Measurements from ENCODE around the gene SERP1.

Gene SERP1

DNA sequence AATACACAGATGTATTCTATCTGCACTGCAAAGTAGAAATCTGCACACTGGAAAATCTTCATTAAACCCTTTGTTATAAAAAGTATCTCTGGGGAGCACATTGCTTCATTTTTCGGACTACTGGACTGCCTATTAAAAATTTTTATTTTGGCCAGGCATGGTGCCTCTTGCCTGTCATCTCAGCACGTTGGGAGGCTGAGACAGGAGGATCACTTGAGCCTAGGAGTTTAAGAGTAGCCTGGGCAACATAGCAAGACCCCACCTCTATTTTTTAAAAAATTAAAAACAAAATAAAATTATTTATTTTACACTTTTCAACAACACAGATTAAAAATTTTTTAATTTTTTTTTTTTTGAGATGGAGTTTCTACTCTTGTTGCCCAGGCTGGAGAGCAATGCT is 6.0 kb downstream of the SERP1 start:
- Histone ChIP-seq H3K27ac (ENCODE audit: insufficient read depth, low read length, poor library complexity, severe bottlenecking) (no peak overlapping the region), H3K4me1 (ENCODE audit: control insufficient read depth, insufficient read depth, low read length, poor library complexity, severe bottlenecking) (peaks cover 3% of the 10 kb centered on the region), H3K9me3 (ENCODE audit: control insufficient read depth, low read length) (no peaks in the 10 kb centered on the region), H3K27me3 (replicated peaks; ENCODE audit: control insufficient read depth, insufficient read depth, low read length, poor library complexity, severe bottlenecking) (no peaks in the 10 kb centered on the region), H3K4me3 (ENCODE audit: insufficient read depth, low read depth, low read length, poor library complexity, severe bottlenecking) (no peak overlapping the region), H3K36me3 (ENCODE audit: control insufficient read depth, insufficient read depth, low read length) (peaks cover 13% of the 10 kb centered on the region)
- no peak for DNase-seq

DNA sequence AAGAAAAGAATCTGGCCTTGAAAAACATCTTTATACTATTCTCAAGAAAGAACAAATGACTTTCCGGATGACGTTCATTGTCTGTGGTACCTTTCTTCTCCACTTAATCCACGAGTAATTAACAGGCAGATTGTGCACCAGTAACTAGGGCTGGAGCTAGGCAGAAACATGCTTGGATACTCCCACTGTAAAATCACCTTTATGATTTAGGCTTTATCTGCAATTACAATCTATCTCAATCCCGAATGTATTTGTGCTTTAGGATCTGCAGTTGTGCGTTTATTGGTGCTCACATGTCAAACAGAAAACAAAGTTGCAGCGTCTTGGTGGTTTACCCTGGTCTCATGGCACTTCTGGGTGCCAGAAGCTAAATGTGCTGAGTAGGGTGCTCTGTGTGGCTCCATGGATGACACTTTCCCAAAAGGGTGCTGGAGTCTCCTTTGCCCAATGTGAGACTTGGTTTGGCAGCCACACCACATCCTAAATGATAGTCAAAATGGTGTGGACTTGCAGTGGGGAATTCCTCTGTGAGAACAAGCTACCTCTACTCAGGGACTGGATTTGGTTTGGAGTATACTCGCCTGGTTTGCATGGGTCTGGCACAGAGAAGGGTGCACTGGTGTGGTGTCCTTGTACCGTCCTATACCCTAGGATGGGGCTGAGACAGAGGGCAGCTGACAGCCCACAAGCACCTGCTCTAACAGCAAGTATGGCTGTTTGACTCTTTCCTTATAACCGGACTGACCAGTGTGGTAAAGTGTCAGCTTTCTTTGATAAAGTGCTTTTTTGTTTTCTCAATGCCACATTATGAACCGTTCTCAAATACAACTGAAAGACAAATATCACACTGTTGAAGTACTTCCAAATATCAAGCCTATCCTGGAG is 7.7 kb downstream of the SERP1 start:
- H3K27ac ChIP-seq (ENCODE audit: insufficient read depth, low read length, poor library complexity, severe bottlenecking): no peak overlapping the region
- H3K9me3 ChIP-seq (ENCODE audit: control insufficient read depth, low read length): no peaks in the 10 kb centered on the region
- H3K27me3 ChIP-seq (replicated peaks; ENCODE audit: control insufficient read depth, insufficient read depth, low read length, poor library complexity, severe bottlenecking): no peaks in the 10 kb centered on the region

DNA sequence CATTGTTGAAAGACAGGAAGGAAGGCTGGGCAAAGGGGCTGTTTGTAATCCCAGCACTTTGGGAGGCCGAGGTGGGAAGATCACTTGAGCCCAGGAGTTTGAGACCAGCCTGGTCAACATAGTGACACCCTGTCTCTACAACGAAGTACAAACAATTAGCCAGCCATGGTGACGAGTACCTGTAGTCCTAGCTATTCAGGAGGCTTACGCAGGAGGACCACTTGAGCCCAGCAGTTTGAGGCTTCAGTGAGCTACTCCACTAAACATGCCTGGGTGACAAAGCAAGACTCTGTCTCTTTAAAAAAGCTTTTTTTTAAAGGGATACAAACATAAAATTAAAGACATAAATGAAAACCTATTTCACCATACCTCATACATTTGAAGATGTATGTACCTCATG is 11.1 kb downstream of the SERP1 start:
- no peaks in the 10 kb centered on the region for H3K36me3 ChIP-seq (ENCODE audit: control insufficient read depth, insufficient read depth, low read length)
- no peaks in the 10 kb centered on the region for H3K4me1 ChIP-seq (ENCODE audit: control insufficient read depth, insufficient read depth, low read length, poor library complexity, severe bottlenecking)
- H3K9me3 ChIP-seq (ENCODE audit: control insufficient read depth, low read length): no peaks in the 10 kb centered on the region
- no peaks in the 10 kb centered on the region for H3K27me3 ChIP-seq (replicated peaks; ENCODE audit: control insufficient read depth, insufficient read depth, low read length, poor library complexity, severe bottlenecking)
- no peak overlapping the region for H3K27ac ChIP-seq (ENCODE audit: insufficient read depth, low read length, poor library complexity, severe bottlenecking)
- no peak overlapping the region for H3K4me3 ChIP-seq (ENCODE audit: insufficient read depth, low read depth, low read length, poor library complexity, severe bottlenecking)
- no peak for DNase-seq

More for the DNA sequence above, 7.7 kb downstream of the SERP1 start:
- Histone ChIP-seq H3K4me1 (ENCODE audit: control insufficient read depth, insufficient read depth, low read length, poor library complexity, severe bottlenecking) (no peaks in the 10 kb centered on the region), H3K36me3 (ENCODE audit: control insufficient read depth, insufficient read depth, low read length) (peaks cover 7% of the 10 kb centered on the region), H3K4me3 (ENCODE audit: insufficient read depth, low read depth, low read length, poor library complexity, severe bottlenecking) (no peak overlapping the region)
- DNase-seq: no peak

DNA sequence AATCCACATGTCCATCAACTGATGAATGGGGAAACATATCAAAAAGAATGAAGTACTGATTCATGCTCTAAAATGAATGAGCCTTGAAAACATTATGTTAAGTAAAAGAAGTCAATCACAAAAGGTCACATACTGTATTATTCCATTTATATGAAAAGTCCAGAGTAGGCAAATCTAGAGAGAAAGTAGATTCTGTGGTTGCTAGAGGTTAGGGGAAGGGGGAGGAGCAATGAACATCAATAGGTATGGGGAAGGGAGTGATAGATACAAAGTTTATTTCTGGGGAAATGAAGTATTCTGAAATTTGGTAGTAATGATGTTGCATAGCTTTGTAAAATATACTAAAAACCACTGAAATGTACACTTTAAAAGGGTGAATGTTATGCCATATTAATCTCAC is 14.5 kb downstream of the SERP1 start:
- no peaks in the 10 kb centered on the region for H3K27me3 ChIP-seq (replicated peaks; ENCODE audit: control insufficient read depth, insufficient read depth, low read length, poor library complexity, severe bottlenecking)
- no peaks in the 10 kb centered on the region for H3K9me3 ChIP-seq (ENCODE audit: control insufficient read depth, low read length)
- DNase-seq: no peak
- no peaks in the 10 kb centered on the region for H3K4me1 ChIP-seq (ENCODE audit: control insufficient read depth, insufficient read depth, low read length, poor library complexity, severe bottlenecking)
- no peak overlapping the region for H3K4me3 ChIP-seq (ENCODE audit: insufficient read depth, low read depth, low read length, poor library complexity, severe bottlenecking)
- H3K36me3 ChIP-seq (ENCODE audit: control insufficient read depth, insufficient read depth, low read length): no peaks in the 10 kb centered on the region
- no peak overlapping the region for H3K27ac ChIP-seq (ENCODE audit: insufficient read depth, low read length, poor library complexity, severe bottlenecking)

DNA sequence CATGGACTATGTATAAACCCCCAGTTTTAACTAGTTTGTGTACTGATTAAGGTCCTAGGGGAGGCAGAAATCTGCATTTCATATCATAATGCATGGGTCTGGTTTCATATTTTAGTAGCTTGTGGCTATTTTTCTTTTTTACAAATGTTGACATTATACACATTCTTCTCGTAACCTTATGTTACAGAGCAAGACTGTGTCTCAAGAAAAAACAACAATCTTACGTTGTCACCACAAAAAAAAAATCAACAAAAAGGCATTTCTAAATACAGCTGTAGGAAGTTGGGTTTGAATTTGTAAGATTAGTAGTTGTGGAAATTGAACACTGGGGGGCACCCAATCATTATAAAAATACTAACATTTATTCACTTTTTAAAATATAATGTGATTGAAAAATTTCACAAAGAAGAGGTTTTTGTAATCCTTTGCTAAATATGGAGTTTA is 17.9 kb downstream of the SERP1 start:
- H3K4me3 ChIP-seq (ENCODE audit: insufficient read depth, low read depth, low read length, poor library complexity, severe bottlenecking): no peak overlapping the region
- no peaks in the 10 kb centered on the region for H3K4me1 ChIP-seq (ENCODE audit: control insufficient read depth, insufficient read depth, low read length, poor library complexity, severe bottlenecking)
- no peaks in the 10 kb centered on the region for H3K27me3 ChIP-seq (replicated peaks; ENCODE audit: control insufficient read depth, insufficient read depth, low read length, poor library complexity, severe bottlenecking)
- H3K36me3 ChIP-seq (ENCODE audit: control insufficient read depth, insufficient read depth, low read length): no peaks in the 10 kb centered on the region
- no peak overlapping the region for H3K27ac ChIP-seq (ENCODE audit: insufficient read depth, low read length, poor library complexity, severe bottlenecking)
- no peak for DNase-seq
- H3K9me3 ChIP-seq (ENCODE audit: control insufficient read depth, low read length): no peaks in the 10 kb centered on the region

DNA sequence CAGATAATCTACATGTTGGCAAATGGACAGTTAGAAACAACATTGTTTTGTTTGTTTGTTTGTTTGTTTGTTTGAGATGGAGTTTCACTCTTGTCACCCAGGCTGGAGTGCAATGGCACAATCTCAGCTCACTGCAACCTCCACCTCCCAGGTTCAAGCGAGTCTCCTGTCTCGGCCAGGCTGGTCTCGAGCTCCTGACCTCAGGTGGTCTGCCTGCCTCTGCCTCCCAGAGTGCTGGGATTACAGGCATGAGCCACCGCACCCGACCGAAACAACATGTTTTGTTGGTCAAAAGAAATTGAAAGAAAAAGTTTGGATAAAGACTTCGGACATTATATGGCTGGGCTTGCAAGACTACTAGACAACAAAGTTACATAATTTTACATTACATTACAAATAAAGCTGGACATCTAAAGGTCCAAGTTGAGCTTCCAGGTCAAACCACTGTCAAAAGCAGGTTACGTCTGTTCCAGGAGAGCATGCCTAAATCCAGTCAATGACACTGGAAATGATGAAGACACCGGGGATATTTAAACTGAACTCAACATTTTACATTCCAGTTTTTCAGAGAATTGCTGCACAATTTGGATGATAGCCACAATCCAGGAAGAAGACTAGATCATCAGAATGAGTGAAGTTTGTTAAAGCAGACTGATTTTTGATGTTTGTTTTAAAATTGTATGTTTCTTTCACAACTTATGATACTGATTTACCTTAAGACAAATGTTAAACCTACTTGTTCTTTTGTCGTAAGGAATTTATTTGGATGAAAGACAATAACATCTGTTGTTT is 18.6 kb downstream of the SERP1 start:
- no peaks in the 10 kb centered on the region for H3K27me3 ChIP-seq (replicated peaks; ENCODE audit: control insufficient read depth, insufficient read depth, low read length, poor library complexity, severe bottlenecking)
- no peak overlapping the region for H3K4me3 ChIP-seq (ENCODE audit: insufficient read depth, low read depth, low read length, poor library complexity, severe bottlenecking)
- no peak for DNase-seq

DNA sequence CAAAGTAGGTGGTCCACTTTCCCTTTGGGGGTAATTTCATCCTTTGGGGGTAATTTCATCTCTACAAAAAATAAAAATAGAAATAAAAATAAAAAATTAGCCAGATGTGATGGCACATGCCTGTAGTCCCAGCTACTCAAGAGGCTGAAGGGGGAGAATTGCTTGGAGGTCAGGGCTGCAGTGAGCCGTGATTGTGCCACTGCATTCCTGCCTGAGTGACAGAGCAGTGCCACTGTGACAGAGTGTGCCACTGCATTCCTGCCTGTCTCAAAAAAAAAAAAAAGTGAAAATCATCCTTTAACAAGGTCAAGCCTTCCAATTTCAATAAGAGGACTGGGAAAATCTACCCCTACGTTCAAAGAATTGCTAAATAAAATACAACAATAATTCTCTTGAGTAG is 22.8 kb downstream of the SERP1 start:
- H3K27ac ChIP-seq (ENCODE audit: insufficient read depth, low read length, poor library complexity, severe bottlenecking): no peak overlapping the region
- DNase-seq: no peak
- no peaks in the 10 kb centered on the region for H3K36me3 ChIP-seq (ENCODE audit: control insufficient read depth, insufficient read depth, low read length)
- H3K4me1 ChIP-seq (ENCODE audit: control insufficient read depth, insufficient read depth, low read length, poor library complexity, severe bottlenecking): no peaks in the 10 kb centered on the region
- H3K4me3 ChIP-seq (ENCODE audit: insufficient read depth, low read depth, low read length, poor library complexity, severe bottlenecking): no peak overlapping the region
- no peaks in the 10 kb centered on the region for H3K27me3 ChIP-seq (replicated peaks; ENCODE audit: control insufficient read depth, insufficient read depth, low read length, poor library complexity, severe bottlenecking)
- H3K9me3 ChIP-seq (ENCODE audit: control insufficient read depth, low read length): no peaks in the 10 kb centered on the region

More for the DNA sequence above, 18.6 kb downstream of the SERP1 start:
- H3K36me3 ChIP-seq (ENCODE audit: control insufficient read depth, insufficient read depth, low read length): no peaks in the 10 kb centered on the region
- no peaks in the 10 kb centered on the region for H3K4me1 ChIP-seq (ENCODE audit: control insufficient read depth, insufficient read depth, low read length, poor library complexity, severe bottlenecking)
- H3K27ac ChIP-seq (ENCODE audit: insufficient read depth, low read length, poor library complexity, severe bottlenecking): no peak overlapping the region
- no peaks in the 10 kb centered on the region for H3K9me3 ChIP-seq (ENCODE audit: control insufficient read depth, low read length)

DNA sequence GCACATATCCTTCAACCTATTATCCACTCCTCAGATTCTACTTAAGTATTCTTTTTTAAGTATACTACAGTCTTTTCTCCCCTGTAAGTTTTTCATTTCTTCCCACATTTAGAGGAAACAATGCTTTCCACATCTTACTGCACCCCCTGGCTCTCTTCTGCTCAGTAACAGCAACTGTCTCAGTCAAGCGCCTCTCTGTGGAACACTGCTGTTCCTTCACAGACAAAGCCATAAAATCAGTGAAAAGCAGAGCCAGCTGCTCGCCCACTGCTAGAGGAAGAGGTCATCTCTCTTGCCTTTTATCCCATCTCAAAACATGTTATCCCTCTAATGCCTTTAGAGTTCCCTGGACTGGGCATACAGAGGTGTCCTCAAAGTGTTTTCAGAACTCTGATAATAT is 24.8 kb downstream of the SERP1 start:
- Histone ChIP-seq H3K4me1 (ENCODE audit: control insufficient read depth, insufficient read depth, low read length, poor library complexity, severe bottlenecking) (no peaks in the 10 kb centered on the region), H3K36me3 (ENCODE audit: control insufficient read depth, insufficient read depth, low read length) (no peaks in the 10 kb centered on the region), H3K9me3 (ENCODE audit: control insufficient read depth, low read length) (no peaks in the 10 kb centered on the region), H3K4me3 (ENCODE audit: insufficient read depth, low read depth, low read length, poor library complexity, severe bottlenecking) (no peak overlapping the region), H3K27ac (ENCODE audit: insufficient read depth, low read length, poor library complexity, severe bottlenecking) (no peak overlapping the region), H3K27me3 (replicated peaks; ENCODE audit: control insufficient read depth, insufficient read depth, low read length, poor library complexity, severe bottlenecking) (no peaks in the 10 kb centered on the region)
- no peak for DNase-seq

DNA sequence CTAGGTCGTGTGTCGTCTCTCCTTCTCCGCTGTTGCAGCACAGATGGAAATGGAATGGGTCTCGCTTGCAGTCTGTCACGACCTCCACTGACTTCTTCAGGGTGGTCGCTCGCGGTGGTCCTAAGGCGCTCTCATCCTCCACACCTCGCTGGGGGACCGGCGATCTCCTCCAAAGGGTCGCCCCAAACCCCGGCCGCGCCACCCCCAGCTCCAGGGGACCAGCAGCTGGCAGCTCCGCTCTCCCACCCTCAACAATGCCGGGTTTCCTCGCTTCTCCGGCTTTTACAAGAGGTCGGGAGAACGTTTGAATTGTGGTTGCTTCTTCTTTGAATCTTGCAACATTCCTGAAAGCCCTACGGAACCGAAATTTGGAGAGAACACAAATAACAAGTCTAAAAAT is 25.9 kb downstream of the SERP1 start:
- no peak overlapping the region for H3K4me3 ChIP-seq (ENCODE audit: insufficient read depth, low read depth, low read length, poor library complexity, severe bottlenecking)
- no peak overlapping the region for H3K27ac ChIP-seq (ENCODE audit: insufficient read depth, low read length, poor library complexity, severe bottlenecking)
- DNase-seq: no peak
- no peaks in the 10 kb centered on the region for H3K9me3 ChIP-seq (ENCODE audit: control insufficient read depth, low read length)
- no peaks in the 10 kb centered on the region for H3K27me3 ChIP-seq (replicated peaks; ENCODE audit: control insufficient read depth, insufficient read depth, low read length, poor library complexity, severe bottlenecking)
- no peaks in the 10 kb centered on the region for H3K4me1 ChIP-seq (ENCODE audit: control insufficient read depth, insufficient read depth, low read length, poor library complexity, severe bottlenecking)
- no peaks in the 10 kb centered on the region for H3K36me3 ChIP-seq (ENCODE audit: control insufficient read depth, insufficient read depth, low read length)

DNA sequence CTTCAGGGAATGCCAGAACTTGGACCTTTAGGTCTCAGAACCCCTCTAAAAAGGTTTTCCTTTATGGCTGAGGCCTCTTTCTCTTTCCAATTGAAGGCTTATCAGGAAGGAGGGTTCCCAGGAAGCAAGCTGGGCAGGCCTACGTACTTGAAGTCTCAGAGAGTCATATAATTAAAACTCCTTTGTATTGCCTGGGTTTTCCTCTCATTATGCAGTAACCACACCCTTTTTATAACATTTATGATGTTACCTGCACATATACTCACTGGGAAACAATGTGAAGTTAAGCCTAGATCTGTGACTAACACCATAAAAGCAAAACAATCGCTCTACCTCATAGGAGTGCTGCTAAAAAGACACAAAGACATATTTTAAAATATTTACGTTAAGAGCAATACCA is 27.3 kb downstream of the SERP1 start:
- Histone ChIP-seq H3K4me1 (ENCODE audit: control insufficient read depth, insufficient read depth, low read length, poor library complexity, severe bottlenecking) (no peaks in the 10 kb centered on the region), H3K36me3 (ENCODE audit: control insufficient read depth, insufficient read depth, low read length) (no peaks in the 10 kb centered on the region), H3K27me3 (replicated peaks; ENCODE audit: control insufficient read depth, insufficient read depth, low read length, poor library complexity, severe bottlenecking) (no peaks in the 10 kb centered on the region), H3K4me3 (ENCODE audit: insufficient read depth, low read depth, low read length, poor library complexity, severe bottlenecking) (no peak overlapping the region), H3K27ac (ENCODE audit: insufficient read depth, low read length, poor library complexity, severe bottlenecking) (no peak overlapping the region), H3K9me3 (ENCODE audit: control insufficient read depth, low read length) (no peaks in the 10 kb centered on the region)
- no peak for DNase-seq
